Trophoblast cell (in vitro differentiated cells and primary cell): ENCODE results near the gene WNK2.

Source experiments
- DNase-seq, 2 donors: peaks; one replicate each; pipeline ENCODE4 v3.0.0-alpha.2; 2016
- H2AFZ ChIP-seq: 2 replicates; pipeline ENCODE4 v1.6.1; 2013; ENCODE audit warnings: low read length, moderate library complexity, mild to moderate bottlenecking; ENCODE audit not compliant: insufficient read depth, poor library complexity
- H2AK5ac ChIP-seq: 2 replicates; pipeline ENCODE4 v1.6.1; 2013; ENCODE audit warnings: mild to moderate bottlenecking, low read length
- H2BK120ac ChIP-seq: 2 replicates; pipeline ENCODE4 v1.6.1; 2013; ENCODE audit warnings: low read length, mild to moderate bottlenecking, moderate library complexity; ENCODE audit not compliant: insufficient read depth, poor library complexity
- H2BK12ac ChIP-seq: 2 replicates; pipeline ENCODE4 v1.6.1; 2013; ENCODE audit warnings: mild to moderate bottlenecking, low read length, moderate library complexity
- H2BK5ac ChIP-seq: 2 replicates; pipeline ENCODE4 v1.6.1; 2013; ENCODE audit warnings: low read length, low read depth, moderate library complexity, mild to moderate bottlenecking; ENCODE audit not compliant: poor library complexity
- H3K14ac ChIP-seq: 2 replicates; pipeline ENCODE4 v1.6.1; 2013; ENCODE audit warnings: mild to moderate bottlenecking, low read length
- H3K18ac ChIP-seq: 2 replicates; pipeline ENCODE4 v1.6.1; 2013; ENCODE audit warnings: mild to moderate bottlenecking, low read length
- H3K23ac ChIP-seq: 2 replicates; pipeline ENCODE4 v1.6.1; 2013; ENCODE audit warnings: low read length
- H3K27ac ChIP-seq: 2 replicates; pipeline ENCODE4 v1.5.1; 2013; ENCODE audit warnings: low read depth, mild to moderate bottlenecking, inconsistent platforms, low read length, moderate library complexity
- H3K27me3 ChIP-seq: 2 replicates; pipeline ENCODE4 v1.6.1; 2013; ENCODE audit warnings: inconsistent platforms, mild to moderate bottlenecking, low read length, moderate library complexity; ENCODE audit not compliant: insufficient read depth
- H3K36me3 ChIP-seq, 2 experiments: 1 replicate in 1 of 2; 2 replicates in 1 of 2; pipeline ENCODE4 v1.6.1; 2013; ENCODE audit warnings: low read length in 2 of 2, mild to moderate bottlenecking in 2 of 2, moderate library complexity in 1 of 2; ENCODE audit not compliant: insufficient read depth in 2 of 2, control insufficient read depth in 1 of 2
- H3K4ac ChIP-seq: 2 replicates; pipeline ENCODE4 v1.6.1; 2013; ENCODE audit warnings: low read depth, mild to moderate bottlenecking, low read length, moderate library complexity
- H3K4me1 ChIP-seq, 2 experiments: 1 replicate in 1 of 2; 2 replicates in 1 of 2; pipeline ENCODE4 v1.6.1; 2013; ENCODE audit warnings: low read length in 2 of 2, mild to moderate bottlenecking in 2 of 2, moderate library complexity in 1 of 2; ENCODE audit not compliant: insufficient read depth in 2 of 2, control insufficient read depth in 1 of 2
- H3K4me2 ChIP-seq: 2 replicates; pipeline ENCODE4 v1.6.1; 2013; ENCODE audit warnings: inconsistent platforms, mild to moderate bottlenecking, low read length, moderate library complexity
- H3K4me3 ChIP-seq: 2 replicates; pipeline ENCODE4 v1.5.1; 2013; ENCODE audit warnings: mild to moderate bottlenecking, low read depth, low read length, inconsistent platforms
- H3K79me1 ChIP-seq: one replicate; pipeline ENCODE4 v1.6.1; 2013; ENCODE audit warnings: low read length
- H3K79me2 ChIP-seq: 2 replicates; pipeline ENCODE4 v1.6.1; 2013; ENCODE audit warnings: low read length, mild to moderate bottlenecking; ENCODE audit not compliant: control insufficient read depth, insufficient read depth, poor library complexity
- H3K9ac ChIP-seq: 2 replicates; pipeline ENCODE4 v1.6.1; 2013; ENCODE audit warnings: mild to moderate bottlenecking, low read length
- H3K9me3 ChIP-seq: 2 replicates; pipeline ENCODE4 v1.6.1; 2013; ENCODE audit warnings: low read depth, mild to moderate bottlenecking, control low read depth, inconsistent platforms, low read length; ENCODE audit not compliant: insufficient read depth
- H4K12ac ChIP-seq: 2 replicates; pipeline ENCODE4 v1.6.1; 2013; ENCODE audit warnings: low read depth, mild to moderate bottlenecking, low read length, moderate library complexity
- H4K8ac ChIP-seq: 2 replicates; pipeline ENCODE4 v1.6.1; 2013; ENCODE audit warnings: low read depth, mild to moderate bottlenecking, low read length, moderate library complexity
- H4K91ac ChIP-seq: one replicate; pipeline ENCODE4 v1.6.1; 2013; ENCODE audit warnings: low read depth, mild to moderate bottlenecking, low read length, moderate library complexity
- WGBS: extraction: QIAGEN DNeasy Blood & Tissue Kit; methylation state at CpG from one replicate; pipeline ENCODE4 v1.1.7; 2013; ENCODE audit warnings: missing lambda C conversion rate; ENCODE audit not compliant: insufficient read length, insufficient coverage; ENCODE audit errors: extremely low coverage; 5-methylcytosine and 5-hydroxymethylcytosine counted together

WNK2 gene

DNA sequence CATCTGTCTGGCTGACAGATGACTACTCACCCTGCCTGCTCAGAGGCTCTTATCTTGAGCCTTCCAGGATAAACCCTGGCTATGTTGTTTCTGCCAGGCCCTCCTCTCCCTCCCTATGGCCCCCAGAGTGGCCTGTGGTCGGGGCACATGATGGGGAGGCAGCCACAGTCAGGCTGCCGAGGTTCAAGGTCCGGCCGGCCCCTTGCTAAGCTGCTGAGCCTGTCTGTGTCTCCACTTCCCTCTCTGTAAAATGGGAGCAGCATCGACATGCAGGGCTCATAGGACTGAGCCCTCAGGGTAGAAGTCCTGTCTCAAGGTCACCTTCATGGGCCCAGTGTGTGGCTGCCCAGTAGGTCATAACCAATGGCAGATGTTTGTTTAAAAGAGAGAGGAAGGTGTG lies 28.5 kb downstream of the WNK2 start:
- DNase-seq: no peak
- Histone ChIP-seq H2BK5ac (no peak overlapping the region), H3K79me2 (no peaks in the 10 kb centered on the region), H3K27ac (no peak overlapping the region), H3K4ac (no peak overlapping the region), H4K12ac (no peak overlapping the region), H4K8ac (no peak overlapping the region), H3K23ac (no peak overlapping the region), H3K79me1 (no peaks in the 10 kb centered on the region), H3K9ac (no peak overlapping the region), H3K4me3 (no peak overlapping the region), H3K36me3 (no peaks in the 10 kb centered on the region), H2AK5ac (no peak overlapping the region), H3K27me3 (no peaks in the 10 kb centered on the region), H3K14ac (no peak overlapping the region), H2BK12ac (no peak overlapping the region), H4K91ac (no peak overlapping the region), H3K9me3 (peaks cover 10% of the 10 kb centered on the region), H3K4me2 (no peak overlapping the region), H3K18ac (no peak overlapping the region), H2BK120ac (no peak overlapping the region), H3K4me1 (no peaks in the 10 kb centered on the region), H2AFZ (no peak overlapping the region)
- WGBS: no CpG with 5 or more reads among the region's 5 CpGs

DNA sequence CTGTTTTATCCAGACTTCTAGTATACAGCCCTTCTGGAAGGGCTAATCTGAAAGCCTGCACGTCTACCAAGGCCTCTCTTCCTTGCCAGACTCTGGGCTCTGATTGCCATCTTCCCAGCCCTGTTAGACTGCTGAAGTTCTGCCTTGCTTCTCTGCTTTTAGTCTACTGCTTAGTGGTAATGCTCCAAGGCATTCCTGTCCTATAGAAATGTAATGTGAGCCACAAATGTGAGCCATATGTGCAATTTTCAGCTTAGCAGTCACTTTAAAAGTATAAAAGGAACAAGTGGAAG lies 32.1 kb downstream of the WNK2 start:
- Histone ChIP-seq H3K4me3 (no peak overlapping the region), H3K9me3 (peaks cover 3% of the 10 kb centered on the region), H3K36me3 (no peaks in the 10 kb centered on the region), H3K23ac (no peak overlapping the region), H2AFZ (no peak overlapping the region), H2BK5ac (no peak overlapping the region), H3K14ac (no peak overlapping the region), H3K18ac (no peak overlapping the region), H3K79me2 (no peaks in the 10 kb centered on the region), H4K8ac (no peak overlapping the region), H3K4me2 (no peak overlapping the region), H3K4me1 (no peaks in the 10 kb centered on the region), H3K9ac (no peak overlapping the region), H2BK120ac (no peak overlapping the region), H3K79me1 (no peaks in the 10 kb centered on the region), H3K4ac (no peak overlapping the region), H4K91ac (no peak overlapping the region), H3K27ac (no peak overlapping the region), H2BK12ac (no peak overlapping the region), H4K12ac (no peak overlapping the region), H3K27me3 (no peaks in the 10 kb centered on the region), H2AK5ac (no peak overlapping the region)
- DNase-seq: no peak
- no CpG with 5 or more reads among the region's 1 CpG for WGBS

DNA sequence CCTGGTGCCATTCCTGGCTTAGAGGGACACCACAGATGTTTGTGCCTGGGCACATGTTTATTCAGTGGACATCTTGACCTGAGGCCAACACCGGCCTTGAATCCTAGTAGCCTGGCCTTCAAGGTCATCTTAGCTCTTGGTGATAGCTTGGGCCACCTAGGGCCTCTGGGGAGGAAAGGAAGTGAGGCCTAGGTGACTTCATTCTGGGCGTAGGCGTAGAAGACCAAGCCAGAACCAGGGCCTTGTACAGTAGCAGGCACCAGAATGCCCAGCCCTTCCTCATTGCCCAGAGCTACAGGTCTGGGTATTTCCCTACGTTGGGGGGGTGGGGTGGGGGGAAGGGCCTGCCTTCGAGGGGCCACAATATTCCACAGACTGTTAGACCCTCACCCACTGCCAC lies 33.8 kb downstream of the WNK2 start:
- Histone ChIP-seq H2AFZ (no peak overlapping the region), H2AK5ac (no peak overlapping the region), H4K12ac (no peak overlapping the region), H3K9me3 (peaks cover 3% of the 10 kb centered on the region), H3K27me3 (no peaks in the 10 kb centered on the region), H2BK5ac (no peak overlapping the region), H3K23ac (no peak overlapping the region), H3K4ac (no peak overlapping the region), H3K4me1 (no peaks in the 10 kb centered on the region), H3K18ac (no peak overlapping the region), H3K79me1 (no peaks in the 10 kb centered on the region), H3K9ac (no peak overlapping the region), H3K27ac (no peak overlapping the region), H4K91ac (no peak overlapping the region), H2BK120ac (no peak overlapping the region), H3K36me3 (no peaks in the 10 kb centered on the region), H3K79me2 (no peaks in the 10 kb centered on the region), H2BK12ac (no peak overlapping the region), H3K4me3 (no peak overlapping the region), H3K4me2 (no peak overlapping the region), H3K14ac (no peak overlapping the region), H4K8ac (no peak overlapping the region)
- no peak for DNase-seq
- no CpG with 5 or more reads among the region's 5 CpGs for WGBS

DNA sequence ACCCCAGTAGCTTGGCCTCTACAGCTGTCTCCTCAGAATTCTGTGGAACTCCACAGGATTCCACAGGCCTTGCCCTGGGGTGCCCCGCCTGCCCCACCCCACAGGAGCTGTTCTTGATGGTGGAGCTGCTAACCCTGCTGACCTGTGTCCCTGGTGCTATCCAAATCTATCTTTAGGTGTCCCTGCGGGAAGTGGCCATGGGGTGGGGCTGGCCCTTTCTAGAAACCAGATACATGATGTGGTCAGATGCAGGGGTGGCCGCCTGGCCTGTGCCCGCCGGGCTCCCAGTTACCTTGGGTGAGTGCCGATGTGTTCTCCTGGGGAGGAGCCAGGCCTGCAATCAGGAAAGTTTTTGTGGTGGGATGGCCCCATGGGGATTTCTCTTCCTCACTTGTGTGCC lies 34.2 kb downstream of the WNK2 start:
- H3K4me2 ChIP-seq: no peak overlapping the region
- H3K4ac ChIP-seq: no peak overlapping the region

More for the DNA sequence above, 34.2 kb downstream of the WNK2 start:
- no peak overlapping the region for H2BK120ac ChIP-seq
- no peak overlapping the region for H2BK5ac ChIP-seq
- H3K14ac ChIP-seq: no peak overlapping the region
- no peak overlapping the region for H3K18ac ChIP-seq
- H3K27ac ChIP-seq: no peak overlapping the region
- no CpG with 5 or more reads among the region's 6 CpGs for WGBS
- H4K91ac ChIP-seq: no peak overlapping the region
- H3K4me3 ChIP-seq: no peak overlapping the region
- H3K9ac ChIP-seq: no peak overlapping the region
- no peaks in the 10 kb centered on the region for H3K27me3 ChIP-seq
- no peaks in the 10 kb centered on the region for H3K36me3 ChIP-seq
- H3K9me3 ChIP-seq: peaks cover 3% of the 10 kb centered on the region
- no peak overlapping the region for H3K23ac ChIP-seq
- H2BK12ac ChIP-seq: no peak overlapping the region
- H3K79me2 ChIP-seq: no peaks in the 10 kb centered on the region
- no peak overlapping the region for H4K12ac ChIP-seq
- no peak overlapping the region for H2AFZ ChIP-seq
- no peaks in the 10 kb centered on the region for H3K79me1 ChIP-seq
- no peak for DNase-seq
- H3K4me1 ChIP-seq: no peaks in the 10 kb centered on the region
- no peak overlapping the region for H4K8ac ChIP-seq
- H2AK5ac ChIP-seq: no peak overlapping the region
